HFFc6 (cell line): Measurements from ENCODE around the gene LETM1. TPM values are rescaled to one million over a fixed set of nuclear protein-coding genes. Genes with fewer than 3 reads are reported as not detected.

Source experiments
- DNase-seq: peaks from one replicate; pipeline ENCODE4 v3.0.0-alpha.2; 2018
- H3K27ac Mint-ChIP-seq: 2 replicates; pipeline ENCODE4 v1.8.0; 2020; ENCODE audit warnings: mild to moderate bottlenecking, mixed read lengths
- H3K27me3 Mint-ChIP-seq: 2 replicates; pipeline ENCODE4 v1.8.0; 2021; ENCODE audit warnings: mild to moderate bottlenecking, moderate library complexity, mixed read lengths; ENCODE audit not compliant: insufficient read depth
- H3K36me3 Mint-ChIP-seq: 2 replicates; pipeline ENCODE4 v1.8.0; 2021; ENCODE audit warnings: low read depth, mixed read lengths
- H3K4me1 Mint-ChIP-seq: 2 replicates; pipeline ENCODE4 v1.8.0; 2020; ENCODE audit warnings: low read depth, mixed read lengths
- H3K4me3 Mint-ChIP-seq: 2 replicates; pipeline ENCODE4 v1.8.0; 2020; ENCODE audit warnings: mild to moderate bottlenecking, moderate library complexity, mixed read lengths
- H3K9me3 Mint-ChIP-seq: 2 replicates; pipeline ENCODE4 v1.8.0; 2020; ENCODE audit warnings: mild to moderate bottlenecking, mixed read lengths
- total RNA-seq, 6 experiments: library from RNA; stranded (reverse); fragmentation: NEBNext Ultra II Directional; extraction: Animal tissue kit (Norgen Biotek cat#: 25700); gene quantifications; 2 replicates in 1 of 6; 3 replicates in 5 of 6; pipeline ENCODE4 v1.2.3, GENCODE V29; 2021
- TF ChIP-seq, protein P1 (sequence below): fragments of 200-600 bp; sonication (generic); IDR thresholded peaks from 2 replicates; pipeline ENCODE4 v1.5.0; 2021; ENCODE audit warnings: antibody characterized with exemption, mild to moderate bottlenecking

Gene LETM1
- total RNA-seq, 6 experiments from 2014 or later = 47.4 to 64.0 (median 53.3) TPM

DNA sequence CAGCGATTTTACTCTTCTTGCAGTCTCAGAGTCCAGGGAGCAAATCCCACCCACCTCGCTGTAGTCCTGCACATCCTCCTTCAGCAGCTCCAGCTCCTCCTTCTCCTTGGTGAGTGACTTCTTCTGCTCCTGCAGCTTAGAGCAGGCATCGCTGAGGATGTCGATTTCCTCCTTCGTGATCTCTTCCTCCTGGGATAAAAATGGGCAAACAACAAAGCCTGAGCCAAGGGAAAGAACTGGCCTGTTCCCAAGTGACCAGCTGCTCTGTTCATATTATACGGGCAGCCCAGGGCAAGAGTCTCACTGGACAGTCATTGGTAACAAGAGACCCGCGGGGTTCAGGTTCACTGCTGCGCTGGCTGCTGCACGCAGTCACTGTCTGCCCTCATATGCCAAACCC, 36.7 kb downstream of the LETM1 start:
- TF ChIP-seq, protein P1, sequence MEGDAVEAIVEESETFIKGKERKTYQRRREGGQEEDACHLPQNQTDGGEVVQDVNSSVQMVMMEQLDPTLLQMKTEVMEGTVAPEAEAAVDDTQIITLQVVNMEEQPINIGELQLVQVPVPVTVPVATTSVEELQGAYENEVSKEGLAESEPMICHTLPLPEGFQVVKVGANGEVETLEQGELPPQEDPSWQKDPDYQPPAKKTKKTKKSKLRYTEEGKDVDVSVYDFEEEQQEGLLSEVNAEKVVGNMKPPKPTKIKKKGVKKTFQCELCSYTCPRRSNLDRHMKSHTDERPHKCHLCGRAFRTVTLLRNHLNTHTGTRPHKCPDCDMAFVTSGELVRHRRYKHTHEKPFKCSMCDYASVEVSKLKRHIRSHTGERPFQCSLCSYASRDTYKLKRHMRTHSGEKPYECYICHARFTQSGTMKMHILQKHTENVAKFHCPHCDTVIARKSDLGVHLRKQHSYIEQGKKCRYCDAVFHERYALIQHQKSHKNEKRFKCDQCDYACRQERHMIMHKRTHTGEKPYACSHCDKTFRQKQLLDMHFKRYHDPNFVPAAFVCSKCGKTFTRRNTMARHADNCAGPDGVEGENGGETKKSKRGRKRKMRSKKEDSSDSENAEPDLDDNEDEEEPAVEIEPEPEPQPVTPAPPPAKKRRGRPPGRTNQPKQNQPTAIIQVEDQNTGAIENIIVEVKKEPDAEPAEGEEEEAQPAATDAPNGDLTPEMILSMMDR = no peak
- H3K36me3 Mint-ChIP-seq = peaks cover 16% of the 10 kb centered on the region
- no peak for DNase-seq
- H3K4me1 Mint-ChIP-seq = no peaks in the 10 kb centered on the region
- H3K27me3 Mint-ChIP-seq = peaks cover 2% of the 10 kb centered on the region; the same call in 1 of the 2 replicates
- H3K4me3 Mint-ChIP-seq = no peak overlapping the region
- H3K9me3 Mint-ChIP-seq = no peaks in the 10 kb centered on the region
- no peak overlapping the region for H3K27ac Mint-ChIP-seq

DNA sequence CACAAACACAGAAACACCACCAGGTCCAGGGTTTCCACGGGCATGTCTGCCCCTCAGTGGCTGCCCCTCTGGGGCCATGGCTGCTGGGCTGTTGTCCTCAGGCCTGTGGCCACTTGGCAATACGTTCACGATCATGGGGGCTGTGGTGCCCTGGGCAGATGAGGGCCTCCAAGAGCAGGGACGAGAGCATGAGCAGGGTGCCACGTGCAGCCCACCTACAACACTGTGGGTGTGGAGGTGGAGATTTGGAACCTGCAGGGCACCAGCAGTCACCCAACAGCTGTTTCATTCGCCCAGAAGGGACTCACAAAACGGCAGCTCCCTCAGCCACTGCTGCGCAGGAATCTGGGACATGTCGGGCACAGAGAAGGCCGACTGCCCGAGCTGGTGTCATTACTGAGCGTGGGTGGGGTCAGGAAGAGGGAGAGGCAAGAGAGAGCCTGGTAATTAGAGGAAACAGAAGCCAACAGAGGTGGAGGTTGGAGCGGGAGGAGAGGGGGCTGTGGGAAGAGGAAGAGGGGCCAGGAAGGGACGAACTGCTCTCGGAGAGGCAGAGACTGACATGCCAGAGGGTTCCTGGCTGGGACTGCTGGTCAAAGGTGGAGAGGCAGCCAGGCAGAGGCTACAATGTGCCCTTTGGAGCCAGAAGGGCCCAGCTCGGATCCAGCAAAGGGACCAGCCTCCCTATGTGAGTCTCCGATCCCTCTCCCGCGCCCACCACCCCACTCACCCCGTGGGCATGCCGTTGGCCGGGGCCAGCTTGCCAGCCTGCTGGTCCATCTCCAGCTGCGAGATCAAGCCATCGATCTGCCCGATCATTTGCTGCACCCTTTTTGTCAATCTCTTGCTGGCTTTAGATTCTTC, 39.7 kb downstream of the LETM1 start:
- Mint-ChIP-seq H3K36me3 (peaks cover 16% of the 10 kb centered on the region), H3K27ac (no peak overlapping the region), H3K27me3 (peaks cover 2% of the 10 kb centered on the region; the same call in 1 of the 2 replicates), H3K4me3 (no peak overlapping the region), H3K9me3 (no peaks in the 10 kb centered on the region), H3K4me1 (no peaks in the 10 kb centered on the region)
- DNase-seq = no peak
- TF ChIP-seq, protein P1 = no peak

DNA sequence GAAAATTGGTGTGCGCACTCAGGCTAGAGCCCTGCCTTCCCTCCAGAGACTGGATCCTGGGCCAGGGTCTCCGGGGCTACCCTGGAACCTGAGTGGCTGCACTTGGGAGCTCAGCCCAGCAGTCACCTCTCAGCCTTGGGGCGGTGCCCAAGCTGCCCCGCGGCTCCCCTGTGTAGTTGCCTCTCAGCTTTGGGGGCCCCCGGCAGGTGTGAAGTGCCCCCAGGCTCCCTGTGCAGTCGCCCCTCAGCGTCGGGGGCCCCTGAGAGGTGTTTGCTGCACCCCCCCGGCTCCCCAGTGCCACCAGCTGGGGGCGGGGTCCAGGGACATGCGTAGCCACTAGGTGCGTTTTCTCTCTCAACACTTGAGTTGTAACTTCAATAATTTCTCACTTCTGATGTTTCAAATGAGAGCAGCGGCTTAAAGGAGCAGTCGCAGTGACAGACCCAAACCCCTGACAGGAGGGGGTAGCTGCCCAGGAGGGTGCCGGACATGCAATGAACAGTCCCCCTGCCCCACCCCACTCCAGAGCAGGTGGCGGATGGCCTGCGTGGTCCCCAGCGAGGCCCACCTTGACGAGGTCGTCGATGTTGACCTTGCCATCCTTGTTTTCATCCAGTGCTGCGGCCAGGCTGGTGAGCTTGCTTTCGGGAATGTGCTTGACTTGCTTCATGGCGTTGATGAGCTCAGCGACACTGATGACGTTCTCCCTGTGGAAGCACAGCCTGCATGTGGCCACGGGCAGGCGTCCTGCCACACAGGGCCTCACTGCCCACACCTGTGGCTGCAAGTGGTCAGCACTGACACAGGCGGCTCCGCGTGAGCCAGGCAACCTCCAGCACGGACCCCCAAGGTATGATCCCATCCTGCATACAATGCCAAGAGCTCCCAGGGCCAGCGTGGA, 40.6 kb downstream of the LETM1 start:
- TF ChIP-seq, protein P1 = no peak
- peaks cover 16% of the 10 kb centered on the region for H3K36me3 Mint-ChIP-seq
- H3K9me3 Mint-ChIP-seq = no peaks in the 10 kb centered on the region
- H3K4me3 Mint-ChIP-seq = no peak overlapping the region
- H3K27ac Mint-ChIP-seq = no peak overlapping the region
- DNase-seq = no peak
- no peaks in the 10 kb centered on the region for H3K4me1 Mint-ChIP-seq
- H3K27me3 Mint-ChIP-seq = peaks cover 2% of the 10 kb centered on the region; the same call in 1 of the 2 replicates

DNA sequence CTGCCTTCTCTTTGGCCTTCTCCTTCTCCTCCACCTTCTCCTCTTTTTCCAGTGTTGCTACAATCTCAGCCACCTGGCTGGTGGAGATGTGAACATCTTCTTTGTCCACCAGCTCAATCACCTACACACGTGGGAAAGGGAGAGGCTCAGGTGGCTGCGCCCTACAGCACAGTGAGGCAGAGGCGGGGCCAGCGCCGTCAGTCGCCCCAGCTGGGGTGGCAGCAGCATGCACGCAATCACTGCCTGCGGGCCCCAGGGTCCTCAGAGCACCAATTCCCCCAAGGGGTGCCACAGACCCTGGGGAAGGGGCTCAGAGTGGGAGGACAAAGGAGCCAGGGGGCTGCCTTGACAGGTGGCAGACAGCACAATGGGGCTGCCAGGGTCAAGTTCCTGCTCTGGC, 41.5 kb downstream of the LETM1 start:
- TF ChIP-seq, protein P1 = no peak
- DNase-seq = no peak
- Mint-ChIP-seq H3K36me3 (peaks cover 9% of the 10 kb centered on the region), H3K27me3 (peaks cover 2% of the 10 kb centered on the region; the same call in 1 of the 2 replicates), H3K27ac (no peak overlapping the region), H3K9me3 (no peaks in the 10 kb centered on the region), H3K4me1 (no peaks in the 10 kb centered on the region), H3K4me3 (no peak overlapping the region)

DNA sequence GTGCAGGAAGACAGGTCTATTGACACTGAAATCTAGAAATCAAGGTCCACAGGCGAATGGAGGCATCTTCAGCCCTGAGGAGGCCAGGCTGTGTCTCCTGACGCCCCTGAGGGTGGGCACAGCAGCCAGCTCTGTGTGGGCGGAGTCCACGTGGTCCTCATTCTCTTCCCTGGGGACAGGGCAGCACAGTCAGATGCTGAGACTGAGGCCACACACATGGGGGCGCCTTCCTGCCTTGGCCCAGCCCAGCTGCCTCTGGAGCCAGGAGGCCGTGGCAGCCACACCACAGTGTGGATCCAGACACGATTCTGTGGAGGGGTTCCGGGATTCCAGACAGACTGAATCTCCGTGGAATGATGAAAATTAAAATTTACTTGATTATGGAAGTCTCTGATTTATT, 42.0 kb downstream of the LETM1 start:
- no peaks in the 10 kb centered on the region for H3K4me1 Mint-ChIP-seq
- no peak for DNase-seq
- TF ChIP-seq, protein P1 = no peak; the same call in 1 of the 2 replicates
- H3K36me3 Mint-ChIP-seq = peaks cover 5% of the 10 kb centered on the region; the same call in 1 of the 2 replicates
- H3K4me3 Mint-ChIP-seq = no peak overlapping the region
- peaks cover 2% of the 10 kb centered on the region; the same call in 1 of the 2 replicates for H3K27me3 Mint-ChIP-seq
- no peak overlapping the region for H3K27ac Mint-ChIP-seq
- no peaks in the 10 kb centered on the region for H3K9me3 Mint-ChIP-seq
